Activated CD4-positive, alpha-beta T cell treated with anti-CD3 and anti-CD28 coated beads, Interleukin-2, amount 50 U/mL, for 1 hour (primary cell): ENCODE data around the gene ZNF426.
"Not testable (repeated sequence)": the region's sequence is repeated elsewhere in the genome, so short reads cannot be mapped to it uniquely, and the experiment has no call there.

ENCODE experiments used
- DNase-seq: peaks from one replicate; pipeline ENCODE4 v3.0.0-alpha.2; 2020

Gene ZNF426

GRCh38 chr19:9538183-9539058, at the start of gene ZNF426:
Gene ZNF426 (minus strand): TSS chr19:9538645. CDS start chr19:9536232, 2,413 bp downstream.
- peak; percentile 88 for DNase-seq

DNA sequence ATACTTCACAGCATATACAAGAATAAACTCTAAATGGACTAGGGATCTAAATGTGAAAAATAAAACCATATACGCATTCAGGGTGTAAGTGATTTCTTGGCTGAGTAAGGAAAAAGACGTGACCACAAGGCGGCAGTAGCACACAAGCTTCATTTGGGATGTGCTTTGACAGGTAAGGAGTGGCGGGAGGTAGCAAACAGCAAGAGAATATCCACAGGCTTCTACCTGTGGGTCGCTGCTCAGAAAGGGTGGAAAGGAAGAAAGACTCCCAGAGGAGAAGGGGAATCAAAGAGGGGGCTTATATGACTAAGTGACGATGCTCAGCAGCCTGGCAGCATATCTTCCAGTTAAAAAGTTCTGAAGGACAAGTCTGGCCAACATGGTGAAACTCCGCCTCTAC, 48.3 kb upstream of the ZNF426 start:
- DNase-seq: peak; percentile 81

DNA sequence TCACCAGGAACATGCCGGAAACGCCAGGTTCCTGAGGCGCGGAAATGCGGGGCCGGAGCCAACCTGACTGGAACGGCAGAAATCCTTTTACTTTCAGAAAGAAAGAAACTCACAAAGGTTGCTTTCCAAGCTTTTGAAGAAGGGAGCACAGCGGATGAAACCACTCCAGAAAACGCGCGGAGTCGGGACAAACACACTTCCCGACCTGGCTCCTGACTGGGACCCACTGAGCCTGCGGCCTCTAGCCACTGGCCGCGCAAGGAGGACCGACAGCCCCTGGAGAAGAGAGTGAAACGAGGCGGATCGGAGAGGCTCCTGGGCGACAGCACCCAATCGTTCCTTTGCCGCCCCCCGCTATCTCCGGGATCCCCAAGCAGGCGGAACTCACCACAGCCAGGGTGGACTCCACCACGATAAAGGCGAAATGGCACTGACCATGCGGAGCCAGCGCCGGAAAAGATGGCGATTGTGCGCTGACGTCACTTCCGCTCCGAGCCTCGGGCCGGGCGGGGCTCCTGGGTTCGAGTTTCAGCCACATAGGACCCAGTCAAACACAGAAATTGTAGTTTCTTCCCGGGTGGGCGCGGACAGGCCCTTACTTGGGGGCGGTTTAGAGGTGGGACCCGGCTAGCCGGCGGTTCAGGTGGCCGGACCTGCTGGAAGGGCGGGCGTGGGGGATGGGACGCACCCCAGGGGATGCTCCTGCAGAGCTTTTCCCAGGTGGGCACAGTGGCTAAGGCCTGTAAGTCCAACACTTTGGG, 45.8 kb upstream of the ZNF426 start, which contains the start of gene ZNF121:
TSS of gene ZNF121 (minus strand) at position 432 of the 761 bp plus-strand sequence. CDS start 16,407 bp downstream, outside the sequence.
- DNase-seq: peak; percentile 73

DNA sequence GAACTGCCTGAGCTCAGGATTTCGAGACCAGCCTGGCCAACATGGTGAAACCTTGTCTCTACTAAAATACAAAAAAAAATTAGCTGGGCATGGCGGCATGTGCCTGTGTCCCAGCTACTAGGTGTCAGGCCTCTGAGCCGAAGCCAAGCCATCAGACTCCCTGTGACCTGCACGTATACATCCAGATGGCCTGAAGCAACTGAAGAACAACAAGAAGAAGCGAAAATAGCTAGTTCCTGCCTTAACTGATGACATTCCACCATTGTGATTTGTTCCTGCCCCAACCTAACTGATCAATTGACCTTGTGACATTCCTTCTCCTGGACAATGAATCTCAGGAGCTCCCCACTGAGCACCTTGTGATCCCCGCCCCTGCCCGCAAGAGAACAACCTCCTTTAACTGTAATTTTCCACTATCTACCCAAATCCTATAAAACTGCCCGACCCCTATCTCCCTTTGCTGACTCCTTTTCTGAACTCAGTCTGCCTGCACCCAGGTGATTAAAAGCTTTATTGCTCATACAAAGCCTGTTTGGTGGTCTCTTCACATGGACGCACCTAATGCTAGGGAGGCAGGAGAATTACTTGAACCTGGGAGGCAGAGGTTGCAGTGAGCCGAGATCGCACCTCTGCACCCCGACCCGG, 43.8 kb upstream of the ZNF426 start:
- DNase-seq: not testable (repeated sequence)

DNA sequence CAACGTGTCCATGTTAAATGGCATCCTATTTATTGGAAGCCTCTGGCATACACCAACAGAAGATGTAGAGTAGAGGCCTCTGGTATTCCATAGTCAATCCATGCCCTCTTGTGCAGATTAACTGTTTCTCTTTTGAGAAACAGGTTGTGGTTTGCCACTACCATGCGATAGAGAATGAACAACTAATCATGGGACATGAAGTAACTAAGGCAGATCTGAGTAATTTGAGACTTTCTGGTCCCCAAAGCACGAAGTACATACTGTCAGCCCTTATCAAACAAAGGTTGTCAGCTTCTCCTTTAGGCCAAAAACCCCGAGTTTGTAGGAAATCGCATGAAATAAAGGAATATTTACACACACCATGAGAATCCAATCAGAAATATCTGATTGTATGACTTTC, 42.3 kb upstream of the ZNF426 start:
- DNase-seq: no peak

GRCh38 chr19:9570255-9570654, 31.8 kb upstream of the ZNF426 start:
- no peak for DNase-seq

- DNase-seq: no peak
These were observed 28.3 kb upstream of the ZNF426 start for GRCh38 chr19:9566729-9567128.

DNA sequence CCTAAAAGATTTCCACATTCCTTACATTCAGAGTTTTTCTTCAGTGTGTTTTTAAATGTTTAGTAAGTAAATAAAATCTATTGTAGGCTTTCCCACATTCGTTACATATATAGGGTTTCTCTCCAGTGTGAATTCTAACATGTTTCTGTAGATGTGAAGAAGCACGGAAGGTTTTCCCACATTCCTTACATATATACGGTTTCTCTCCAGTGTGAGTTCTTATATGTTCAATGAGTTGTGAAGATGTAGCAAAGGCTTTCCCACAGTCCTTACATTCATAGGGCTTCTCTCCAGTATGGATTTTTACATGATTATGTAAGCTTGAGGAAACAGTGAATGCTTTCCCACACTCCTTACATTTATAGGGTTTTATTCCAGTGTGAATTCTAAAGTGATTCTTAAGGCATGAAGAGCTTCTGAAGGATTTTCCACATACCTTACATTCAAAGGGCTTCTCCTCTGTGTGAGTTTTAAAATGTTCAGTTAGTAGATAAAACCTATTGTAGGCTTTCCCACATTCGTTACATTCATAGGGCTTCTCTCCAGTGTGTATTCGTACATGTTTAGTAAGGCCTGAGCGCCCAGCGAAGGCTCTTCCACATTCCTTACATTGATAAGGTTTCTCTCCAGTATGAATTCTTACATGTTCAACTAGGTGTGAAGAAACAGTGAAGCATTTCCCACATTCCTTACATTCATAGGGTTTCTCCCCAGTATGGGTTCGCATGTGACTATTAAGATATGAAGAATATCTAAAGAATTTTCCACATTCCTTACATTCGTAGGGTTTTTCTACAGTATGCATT, 27.7 kb upstream of the ZNF426 start:
- no peak for DNase-seq

DNA sequence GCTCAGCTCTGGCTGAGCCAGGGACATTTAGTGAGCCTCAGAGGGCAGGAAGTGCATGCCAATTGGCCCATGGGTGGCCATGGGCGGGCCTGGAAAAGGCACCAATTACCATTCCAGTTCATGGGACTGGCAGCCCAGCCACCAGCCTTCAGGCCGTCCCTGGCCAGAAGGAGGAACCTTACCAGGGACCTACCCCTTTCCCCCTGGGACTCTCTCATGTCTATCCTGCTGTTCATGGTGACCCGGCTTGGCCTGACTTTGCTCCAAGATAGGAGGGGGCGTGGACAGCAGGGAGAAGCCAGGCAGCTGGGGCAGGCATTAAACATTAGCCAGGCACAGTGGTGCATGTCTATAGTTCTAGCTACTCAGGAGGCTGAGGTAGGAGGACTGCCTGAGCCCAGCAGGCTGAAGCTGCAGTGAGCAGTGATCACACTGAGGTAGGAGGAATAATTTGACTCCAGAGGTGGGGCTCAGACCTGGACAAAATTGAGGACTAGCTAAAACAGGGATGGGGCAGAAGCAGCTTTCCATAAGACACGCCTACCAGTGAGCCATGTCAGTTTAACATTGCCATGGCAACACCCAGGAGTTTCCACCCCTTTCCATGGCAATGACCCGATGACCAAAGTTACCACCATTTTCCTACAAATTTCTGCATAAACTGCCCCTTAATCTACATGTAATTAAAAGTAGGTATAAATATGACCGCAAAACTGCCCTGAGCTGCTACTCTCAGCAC, 14.3 kb upstream of the ZNF426 start:
- no peak for DNase-seq

- no peak for DNase-seq
These were observed 9.4 kb upstream of the ZNF426 start for GRCh38 chr19:9547870-9548269.

DNA sequence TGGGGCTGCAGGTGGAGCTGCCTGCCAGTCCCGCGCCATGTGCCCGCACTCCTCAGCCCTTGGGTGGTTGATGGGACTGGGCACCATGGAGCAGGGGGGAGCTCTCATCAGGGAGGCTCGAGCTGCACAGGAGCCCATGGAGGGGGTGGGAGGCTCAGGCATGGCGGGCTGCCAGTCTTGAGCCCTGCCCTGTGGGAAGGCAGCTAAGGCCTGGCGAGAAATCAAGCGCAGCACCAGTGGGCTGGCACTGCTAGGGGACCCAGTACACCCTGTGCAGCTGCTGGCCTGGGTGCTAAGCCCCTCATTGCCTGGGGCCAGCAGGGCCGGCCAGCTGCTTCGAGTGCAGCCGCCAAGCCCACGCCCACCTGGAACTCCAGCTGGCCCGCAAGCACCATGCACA, 2.8 kb upstream of the ZNF426 start:
- not testable (repeated sequence) for DNase-seq

GRCh38 chr19:9539921-9540320, 1.5 kb upstream of the ZNF426 start:
- DNase-seq: not testable (repeated sequence)

DNA sequence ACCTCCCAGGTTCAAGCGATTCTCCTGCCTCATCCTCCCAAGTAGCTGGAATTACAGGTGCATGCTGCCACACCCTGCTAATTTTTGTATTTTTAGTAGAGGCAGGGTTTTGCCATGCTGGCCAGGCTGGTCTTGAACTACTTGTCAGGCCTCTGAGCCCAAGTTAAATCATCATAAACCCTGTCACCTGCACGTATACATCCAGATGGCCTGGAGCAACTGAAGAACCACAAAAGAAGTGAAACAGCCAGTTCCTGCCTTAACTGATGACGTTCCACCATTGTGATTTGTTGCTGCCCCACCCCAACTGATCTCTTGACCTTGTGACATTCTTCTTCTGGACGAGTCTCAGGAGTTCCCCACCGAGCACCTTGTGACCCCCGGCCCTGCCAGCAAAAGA, 756 bp upstream of the ZNF426 start:
- not testable (repeated sequence) for DNase-seq

- no peak for DNase-seq
These were observed 2.5 kb downstream of the ZNF426 start for GRCh38 chr19:9535934-9536333.

DNA sequence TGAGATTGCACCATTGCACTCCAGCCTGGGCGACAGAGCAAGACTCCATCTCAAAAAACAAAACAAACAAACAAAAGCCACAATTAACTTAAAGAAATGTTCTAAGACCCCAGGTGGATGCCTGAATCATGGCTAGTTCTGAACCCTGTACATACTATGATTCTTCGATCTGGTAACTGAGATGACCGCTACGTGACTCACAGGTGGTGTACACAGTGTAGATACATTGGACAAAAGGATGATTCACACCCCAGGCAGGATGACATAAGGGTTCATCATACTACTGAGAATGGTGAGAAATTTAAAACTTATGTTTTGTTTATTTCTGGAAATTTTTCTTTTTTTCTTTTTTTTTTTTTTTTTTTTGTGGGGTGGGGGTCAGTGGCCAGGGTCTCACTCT, 6.5 kb downstream of the ZNF426 start:
- no peak for DNase-seq

- no peak for DNase-seq
These were observed 9.6 kb downstream of the ZNF426 start for GRCh38 chr19:9528757-9529336.

- DNase-seq: no peak
These were observed 14.5 kb downstream of the ZNF426 start for GRCh38 chr19:9523885-9524474.

- DNase-seq: no peak
These were observed 31.2 kb downstream of the ZNF426 start for GRCh38 chr19:9507285-9507684.

- DNase-seq: no peak
These were observed 37.6 kb downstream of the ZNF426 start for GRCh38 chr19:9500796-9501195.

GRCh38 chr19:9498183-9498902, 40.1 kb downstream of the ZNF426 start, which contains the start of gene ZNF560:
Gene ZNF560 (minus strand): TSS chr19:9498616. CDS start chr19:9475313, 23,303 bp downstream.
- no peak for DNase-seq
